ENCODE measurements around the gene MACROD2.
"Not testable (repeated sequence)": the region's sequence is repeated elsewhere in the genome, so short reads cannot be mapped to it uniquely, and the experiment has no call there.

Gene MACROD2

GRCh38 chr20:14232650-14233049 is 237.3 kb downstream of the MACROD2 start:
- DNase-seq: no peak
- H3K4me3 Mint-ChIP-seq: no peak overlapping the region
- no peaks in the 10 kb centered on the region for H3K36me3 Mint-ChIP-seq
- H3K27ac Mint-ChIP-seq: no peak overlapping the region
- CTCF ChIA-PET: no interaction called here
- H3K4me1 Mint-ChIP-seq: no peaks in the 10 kb centered on the region
- H3K27me3 Mint-ChIP-seq: no peaks in the 10 kb centered on the region
- H3K9me3 Mint-ChIP-seq: peaks cover 8% of the 10 kb centered on the region

GRCh38 chr20:14234666-14235295 is 239.5 kb downstream of the MACROD2 start:
- CTCF ChIA-PET: no interaction called here
- H3K4me1 Mint-ChIP-seq: no peaks in the 10 kb centered on the region
- no peaks in the 10 kb centered on the region for H3K36me3 Mint-ChIP-seq
- H3K9me3 Mint-ChIP-seq: peaks cover 7% of the 10 kb centered on the region
- no peak overlapping the region for H3K4me3 Mint-ChIP-seq
- H3K27ac Mint-ChIP-seq: no peak overlapping the region
- DNase-seq: no peak
- no peaks in the 10 kb centered on the region for H3K27me3 Mint-ChIP-seq

- H3K27me3 Mint-ChIP-seq: no peaks in the 10 kb centered on the region
- H3K4me1 Mint-ChIP-seq: no peaks in the 10 kb centered on the region
These were observed 240.0 kb downstream of the MACROD2 start for GRCh38 chr20:14235355-14235754.

GRCh38 chr20:14245368-14245970 is 250.2 kb downstream of the MACROD2 start:
- no peaks in the 10 kb centered on the region for H3K36me3 Mint-ChIP-seq
- H3K4me1 Mint-ChIP-seq: no peaks in the 10 kb centered on the region
- peaks cover 11% of the 10 kb centered on the region for H3K9me3 Mint-ChIP-seq
- no peak overlapping the region for H3K4me3 Mint-ChIP-seq
- H3K27ac Mint-ChIP-seq: no peak overlapping the region
- CTCF ChIA-PET: no interaction called here
- DNase-seq: no peak
- H3K27me3 Mint-ChIP-seq: no peaks in the 10 kb centered on the region

More at GRCh38 chr20:14235355-14235754, 240.0 kb downstream of the MACROD2 start:
- CTCF ChIA-PET: no interaction called here
- Mint-ChIP-seq H3K4me3 (no peak overlapping the region), H3K9me3 (peaks cover 9% of the 10 kb centered on the region), H3K36me3 (no peaks in the 10 kb centered on the region), H3K27ac (no peak overlapping the region)
- no peak for DNase-seq

GRCh38 chr20:14259689-14260088 is 264.4 kb downstream of the MACROD2 start:
- Mint-ChIP-seq H3K36me3 (no peaks in the 10 kb centered on the region), H3K27ac (no peak overlapping the region), H3K4me3 (no peak overlapping the region), H3K27me3 (no peaks in the 10 kb centered on the region), H3K9me3 (peaks cover 12% of the 10 kb centered on the region), H3K4me1 (no peaks in the 10 kb centered on the region)
- CTCF ChIA-PET: no interaction called here
- DNase-seq: no peak

- no peak for DNase-seq
- CTCF ChIA-PET: no interaction called here
- H3K4me1 Mint-ChIP-seq: no peaks in the 10 kb centered on the region
- no peaks in the 10 kb centered on the region for H3K27me3 Mint-ChIP-seq
- peaks cover 10% of the 10 kb centered on the region for H3K9me3 Mint-ChIP-seq
- H3K4me3 Mint-ChIP-seq: no peak overlapping the region
- no peaks in the 10 kb centered on the region for H3K36me3 Mint-ChIP-seq
- no peak overlapping the region for H3K27ac Mint-ChIP-seq
These were observed 265.1 kb downstream of the MACROD2 start for GRCh38 chr20:14260367-14260766.

GRCh38 chr20:14264869-14265268 is 269.6 kb downstream of the MACROD2 start:
- no peaks in the 10 kb centered on the region for H3K27me3 Mint-ChIP-seq
- H3K4me1 Mint-ChIP-seq: no peaks in the 10 kb centered on the region
- H3K4me3 Mint-ChIP-seq: no peak overlapping the region
- no peak overlapping the region for H3K27ac Mint-ChIP-seq
- no peaks in the 10 kb centered on the region for H3K36me3 Mint-ChIP-seq
- DNase-seq: no peak
- H3K9me3 Mint-ChIP-seq: peaks cover 11% of the 10 kb centered on the region
- CTCF ChIA-PET: no interaction called here

- H3K36me3 Mint-ChIP-seq: no peaks in the 10 kb centered on the region
- no peak overlapping the region for H3K4me3 Mint-ChIP-seq
- H3K27ac Mint-ChIP-seq: no peak overlapping the region
- DNase-seq: no peak
- peaks cover 8% of the 10 kb centered on the region for H3K9me3 Mint-ChIP-seq
- CTCF ChIA-PET: no interaction called here
- H3K4me1 Mint-ChIP-seq: no peaks in the 10 kb centered on the region
- no peaks in the 10 kb centered on the region for H3K27me3 Mint-ChIP-seq
These were observed 270.9 kb downstream of the MACROD2 start for GRCh38 chr20:14266246-14266645.

- H3K27me3 Mint-ChIP-seq, H3K9me3 Mint-ChIP-seq, H3K4me3 Mint-ChIP-seq, H3K27ac Mint-ChIP-seq, CTCF ChIA-PET, DNase-seq, H3K36me3 Mint-ChIP-seq, H3K4me1 Mint-ChIP-seq: not testable (repeated sequence)
These were observed 275.4 kb downstream of the MACROD2 start for GRCh38 chr20:14270751-14271150.

GRCh38 chr20:14282140-14282539 is 286.8 kb downstream of the MACROD2 start:
- Mint-ChIP-seq H3K9me3 (peaks cover 7% of the 10 kb centered on the region), H3K36me3 (no peaks in the 10 kb centered on the region), H3K4me1 (no peaks in the 10 kb centered on the region), H3K27me3 (no peaks in the 10 kb centered on the region), H3K4me3 (no peak overlapping the region), H3K27ac (no peak overlapping the region)
- CTCF ChIA-PET: no interaction called here
- DNase-seq: no peak

- H3K27me3 Mint-ChIP-seq: no peaks in the 10 kb centered on the region
These were observed 289.1 kb downstream of the MACROD2 start for GRCh38 chr20:14284443-14284842.

GRCh38 chr20:14288341-14289330 is 293.3 kb downstream of the MACROD2 start:
- Mint-ChIP-seq H3K9me3 (peaks cover 6% of the 10 kb centered on the region), H3K27ac (no peak overlapping the region), H3K4me3 (no peak overlapping the region), H3K36me3 (no peaks in the 10 kb centered on the region), H3K27me3 (no peaks in the 10 kb centered on the region), H3K4me1 (no peaks in the 10 kb centered on the region)
- DNase-seq: no peak
- CTCF ChIA-PET: no interaction called here

More at GRCh38 chr20:14284443-14284842, 289.1 kb downstream of the MACROD2 start:
- Mint-ChIP-seq H3K36me3 (no peaks in the 10 kb centered on the region), H3K4me3 (no peak overlapping the region), H3K9me3 (peaks cover 9% of the 10 kb centered on the region), H3K4me1 (no peaks in the 10 kb centered on the region), H3K27ac (no peak overlapping the region)
- CTCF ChIA-PET: no interaction called here
- DNase-seq: no peak

- no peak overlapping the region for H3K4me3 Mint-ChIP-seq
- no peaks in the 10 kb centered on the region for H3K27me3 Mint-ChIP-seq
- no peaks in the 10 kb centered on the region for H3K36me3 Mint-ChIP-seq
- CTCF ChIA-PET: no interaction called here
- no peak overlapping the region for H3K27ac Mint-ChIP-seq
- H3K4me1 Mint-ChIP-seq: no peaks in the 10 kb centered on the region
- H3K9me3 Mint-ChIP-seq: peaks cover 7% of the 10 kb centered on the region
- DNase-seq: no peak
These were observed 296.2 kb downstream of the MACROD2 start for GRCh38 chr20:14291502-14291901.

- Mint-ChIP-seq H3K4me3 (no peak overlapping the region), H3K4me1 (no peaks in the 10 kb centered on the region), H3K9me3 (peaks cover 6% of the 10 kb centered on the region), H3K36me3 (no peaks in the 10 kb centered on the region), H3K27me3 (no peaks in the 10 kb centered on the region), H3K27ac (no peak overlapping the region)
- CTCF ChIA-PET: no interaction called here
- DNase-seq: no peak
These were observed 299.9 kb downstream of the MACROD2 start for GRCh38 chr20:14295238-14295637.

Data from activated naive CD4-positive, alpha-beta T cell treated with anti-CD3 and anti-CD28 coated beads, Interleukin-2, amount 10 ng/mL, durations not matched to agents 7 days and 5 days (primary cell).